Measurements from ENCODE around the gene KHDC1. TPM values are rescaled to one million over a fixed set of nuclear protein-coding genes. Genes with fewer than 3 reads are reported as not detected.
"Not testable (repeated sequence)": the region's sequence is repeated elsewhere in the genome, so short reads cannot be mapped to it uniquely, and the experiment has no call there.

The KHDC1 gene
- polyA plus RNA-seq, 3 donors = 0.13 TPM; not detected in 2

DNA sequence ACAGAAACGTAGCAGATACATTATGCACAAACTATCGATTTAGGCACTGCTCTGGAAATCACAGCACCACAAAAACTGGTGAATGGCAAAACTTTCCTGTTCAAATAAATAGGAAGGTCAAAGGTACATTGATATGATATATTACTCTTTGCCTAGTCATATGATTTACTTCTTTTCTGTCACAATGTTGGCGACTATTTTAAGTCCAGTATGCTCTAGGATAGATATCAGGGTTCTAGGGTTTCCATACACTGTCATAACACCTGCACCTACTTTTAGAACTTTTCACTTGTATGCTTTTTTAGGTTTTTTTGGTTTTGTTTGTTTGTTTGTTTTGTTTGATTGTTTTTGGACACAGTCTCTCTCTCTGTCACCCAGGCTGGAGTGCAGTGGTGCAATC, 62.7 kb downstream of the KHDC1 start:
- no peak overlapping the region for H2AFZ ChIP-seq (ENCODE audit: insufficient read depth, low read depth, low read length, poor library complexity, severe bottlenecking)

DNA sequence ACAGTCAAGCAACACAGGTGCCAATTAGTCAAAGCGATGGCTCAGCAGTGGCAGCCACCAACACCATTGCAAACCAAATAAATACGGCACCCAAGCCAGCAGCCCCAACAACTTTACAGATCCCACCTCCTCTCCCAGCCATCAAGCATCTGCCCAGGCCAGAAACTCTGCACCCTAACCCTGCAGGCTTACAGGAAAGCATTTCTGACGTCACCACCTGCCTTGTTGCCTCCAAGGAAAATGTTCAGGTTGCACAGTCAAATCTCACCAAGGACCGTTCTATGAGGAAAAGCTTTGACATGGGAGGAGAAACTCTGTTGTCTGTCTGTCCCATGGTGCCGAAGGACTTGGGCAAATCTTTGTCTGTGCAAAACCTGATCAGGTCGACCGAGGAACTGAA, 68.3 kb downstream of the KHDC1 start:
- Histone ChIP-seq H3K4me1 (ENCODE audit: control insufficient read depth in 1 of 2, insufficient read depth in 2 of 2, low read length in 2 of 2) (no peaks in the 10 kb centered on the region), H3K79me2 (ENCODE audit: insufficient read depth, low read length) (no peaks in the 10 kb centered on the region), H3K36me3 (replicated peaks in 1 of 2; ENCODE audit: control insufficient read depth in 1 of 2, insufficient read depth in 2 of 2, low read length in 2 of 2) (no peaks in the 10 kb centered on the region), H3K4me3 (replicated peaks in 1 of 3; ENCODE audit: low read depth in 2 of 3, low read length in 3 of 3) (no peak overlapping the region), H2AFZ (ENCODE audit: insufficient read depth, low read depth, low read length, poor library complexity, severe bottlenecking) (no peak overlapping the region), H3K9me3 (replicated peaks in 1 of 2; ENCODE audit: control insufficient read depth in 1 of 2, insufficient read depth in 1 of 2, low read length in 2 of 2) (no peaks in the 10 kb centered on the region), H4K20me1 (ENCODE audit: insufficient read depth, low read length) (no peaks in the 10 kb centered on the region), H3K9ac (ENCODE audit: insufficient read depth, low read length, poor library complexity, severe bottlenecking) (no peak overlapping the region), H3K4me2 (replicated peaks; ENCODE audit: extremely low read depth, low read length, poor library complexity, severe bottlenecking) (no peak overlapping the region), H3K27ac (ENCODE audit: low read depth in 1 of 2, low read length in 2 of 2) (no peak overlapping the region), H3K27me3 (ENCODE audit: control insufficient read depth in 2 of 2, insufficient read depth in 2 of 2, low read length in 2 of 2) (no peaks in the 10 kb centered on the region)
- intact Hi-C loops (cut with micrococcal nuclease) = no loop called here
- TF ChIP-seq, protein P1, sequence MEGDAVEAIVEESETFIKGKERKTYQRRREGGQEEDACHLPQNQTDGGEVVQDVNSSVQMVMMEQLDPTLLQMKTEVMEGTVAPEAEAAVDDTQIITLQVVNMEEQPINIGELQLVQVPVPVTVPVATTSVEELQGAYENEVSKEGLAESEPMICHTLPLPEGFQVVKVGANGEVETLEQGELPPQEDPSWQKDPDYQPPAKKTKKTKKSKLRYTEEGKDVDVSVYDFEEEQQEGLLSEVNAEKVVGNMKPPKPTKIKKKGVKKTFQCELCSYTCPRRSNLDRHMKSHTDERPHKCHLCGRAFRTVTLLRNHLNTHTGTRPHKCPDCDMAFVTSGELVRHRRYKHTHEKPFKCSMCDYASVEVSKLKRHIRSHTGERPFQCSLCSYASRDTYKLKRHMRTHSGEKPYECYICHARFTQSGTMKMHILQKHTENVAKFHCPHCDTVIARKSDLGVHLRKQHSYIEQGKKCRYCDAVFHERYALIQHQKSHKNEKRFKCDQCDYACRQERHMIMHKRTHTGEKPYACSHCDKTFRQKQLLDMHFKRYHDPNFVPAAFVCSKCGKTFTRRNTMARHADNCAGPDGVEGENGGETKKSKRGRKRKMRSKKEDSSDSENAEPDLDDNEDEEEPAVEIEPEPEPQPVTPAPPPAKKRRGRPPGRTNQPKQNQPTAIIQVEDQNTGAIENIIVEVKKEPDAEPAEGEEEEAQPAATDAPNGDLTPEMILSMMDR (IDR thresholded peaks at IDR 0.05) = no peak
- Mint-ChIP-seq H3K36me3 (peaks cover 0 to 6% of the 10 kb centered on the region in 2 donors), H3K4me3 (no peak overlapping the region), H3K9me3 (no peaks in the 10 kb centered on the region), H3K4me1 (peaks cover 3% of the 10 kb centered on the region), H3K27ac (no peak overlapping the region), H3K27me3 (ENCODE audit: low read depth in 3 of 3) (no peaks in the 10 kb centered on the region)
- no peak for DNase-seq
- WGBS (ENCODE audit: insufficient coverage) = 98% methylated on average over 7 of the region's 7 CpGs

More for the DNA sequence above, 62.7 kb downstream of the KHDC1 start:
- H3K27ac ChIP-seq (ENCODE audit: low read depth in 1 of 2, low read length in 2 of 2) = no peak overlapping the region
- H3K79me2 ChIP-seq (ENCODE audit: insufficient read depth, low read length) = no peaks in the 10 kb centered on the region
- no peak overlapping the region for H3K4me2 ChIP-seq (replicated peaks; ENCODE audit: extremely low read depth, low read length, poor library complexity, severe bottlenecking)
- Mint-ChIP-seq H3K9me3 (peaks cover 0 to 2% (median 0%) of the 10 kb centered on the region in 7 donors), H3K36me3 (peaks cover 0 to 2% of the 10 kb centered on the region in 2 donors), H3K27ac (no peak overlapping the region), H3K4me3 (no peak overlapping the region), H3K27me3 (ENCODE audit: low read depth in 3 of 3) (no peaks in the 10 kb centered on the region), H3K4me1 (no peaks in the 10 kb centered on the region)
- no peaks in the 10 kb centered on the region for H4K20me1 ChIP-seq (ENCODE audit: insufficient read depth, low read length)
- TF ChIP-seq, protein P1 (IDR thresholded peaks at IDR 0.05) = no peak
- no peak for DNase-seq
- WGBS (ENCODE audit: insufficient coverage) = 80% methylated on average over 1 of the region's 3 CpGs
- intact Hi-C loops (cut with micrococcal nuclease) = no loop called here
- H3K9ac ChIP-seq (ENCODE audit: insufficient read depth, low read length, poor library complexity, severe bottlenecking) = no peak overlapping the region
- no peaks in the 10 kb centered on the region for H3K9me3 ChIP-seq (replicated peaks in 1 of 2; ENCODE audit: control insufficient read depth in 1 of 2, insufficient read depth in 1 of 2, low read length in 2 of 2)
- H3K36me3 ChIP-seq (replicated peaks in 1 of 2; ENCODE audit: control insufficient read depth in 1 of 2, insufficient read depth in 2 of 2, low read length in 2 of 2) = no peaks in the 10 kb centered on the region
- no peak overlapping the region for H3K4me3 ChIP-seq (replicated peaks in 1 of 3; ENCODE audit: low read depth in 2 of 3, low read length in 3 of 3)
- no peaks in the 10 kb centered on the region for H3K27me3 ChIP-seq (ENCODE audit: control insufficient read depth in 2 of 2, insufficient read depth in 2 of 2, low read length in 2 of 2)
- H3K4me1 ChIP-seq (ENCODE audit: control insufficient read depth in 1 of 2, insufficient read depth in 2 of 2, low read length in 2 of 2) = no peaks in the 10 kb centered on the region

DNA sequence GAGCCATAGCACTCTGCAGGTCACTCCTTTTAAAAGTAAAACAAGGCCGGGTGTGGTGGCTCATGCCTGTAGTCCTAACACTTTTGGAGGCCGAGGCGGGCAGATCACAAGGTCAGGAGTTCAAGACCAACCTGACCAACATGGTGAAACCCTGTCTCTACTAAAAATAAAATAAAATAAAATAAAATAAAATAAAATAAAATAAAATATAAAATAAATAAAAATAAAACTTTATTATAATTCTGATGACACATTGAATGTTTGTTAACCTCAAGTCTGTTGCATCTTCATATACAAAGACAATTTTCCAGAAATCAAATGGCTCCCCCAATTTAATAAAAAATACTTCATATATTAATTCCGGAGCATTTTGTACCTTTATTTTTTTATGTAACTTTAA, 69.7 kb downstream of the KHDC1 start:
- H3K27me3 ChIP-seq (ENCODE audit: control insufficient read depth in 2 of 2, insufficient read depth in 2 of 2, low read length in 2 of 2); H3K27me3 Mint-ChIP-seq (ENCODE audit: low read depth in 3 of 3); intact Hi-C loops (cut with micrococcal nuclease); H3K9me3 Mint-ChIP-seq; H3K36me3 Mint-ChIP-seq; H3K4me1 Mint-ChIP-seq; H3K36me3 ChIP-seq (replicated peaks in 1 of 2; ENCODE audit: control insufficient read depth in 1 of 2, insufficient read depth in 2 of 2, low read length in 2 of 2); H2AFZ ChIP-seq (ENCODE audit: insufficient read depth, low read depth, low read length, poor library complexity, severe bottlenecking); H3K4me3 ChIP-seq (replicated peaks in 1 of 3; ENCODE audit: low read depth in 2 of 3, low read length in 3 of 3); H3K79me2 ChIP-seq (ENCODE audit: insufficient read depth, low read length); H4K20me1 ChIP-seq (ENCODE audit: insufficient read depth, low read length); H3K4me2 ChIP-seq (replicated peaks; ENCODE audit: extremely low read depth, low read length, poor library complexity, severe bottlenecking); H3K9me3 ChIP-seq (replicated peaks in 1 of 2; ENCODE audit: control insufficient read depth in 1 of 2, insufficient read depth in 1 of 2, low read length in 2 of 2); DNase-seq; H3K9ac ChIP-seq (ENCODE audit: insufficient read depth, low read length, poor library complexity, severe bottlenecking); H3K27ac Mint-ChIP-seq; H3K27ac ChIP-seq (ENCODE audit: low read depth in 1 of 2, low read length in 2 of 2); H3K4me3 Mint-ChIP-seq; H3K4me1 ChIP-seq (ENCODE audit: control insufficient read depth in 1 of 2, insufficient read depth in 2 of 2, low read length in 2 of 2): not testable (repeated sequence)
- WGBS (ENCODE audit: insufficient coverage) = 100% methylated on average over 1 of the region's 4 CpGs
